GM10266 (cell line): ENCODE data around the gene PLA2G6.

Source experiments
- DNase-seq: peaks from one replicate; pipeline ENCODE4 v3.0.0; 2012; ENCODE audit errors: extremely low spot score
- CTCF ChIP-seq: IDR thresholded peaks from 2 replicates; pipeline ENCODE4 v1.5.1; 2012; ENCODE audit warnings: mild to moderate bottlenecking, low read depth; ENCODE audit not compliant: control insufficient read depth, insufficient read depth; ENCODE audit errors: missing control alignments

Gene PLA2G6

DNA sequence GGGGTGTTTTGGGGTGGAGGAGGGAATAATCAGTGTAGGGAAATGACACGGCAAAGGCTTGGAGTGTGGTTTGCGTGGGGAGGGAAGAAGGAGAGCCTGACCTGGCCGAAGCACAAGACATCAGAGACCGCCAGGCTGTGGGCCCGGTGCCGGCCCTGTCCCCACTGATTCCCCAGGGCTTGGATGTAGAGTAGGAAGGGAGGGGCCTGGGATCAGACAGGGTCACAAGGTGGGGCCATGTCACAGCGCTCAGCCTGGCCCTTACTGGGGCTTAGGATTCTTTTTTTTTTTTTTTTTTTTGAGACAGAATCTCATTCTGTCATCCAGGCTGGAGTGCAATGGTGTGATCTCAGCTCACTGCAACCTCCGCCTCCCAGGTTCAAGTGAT is 114.6 kb downstream of the PLA2G6 start:
- no peak for DNase-seq
- no peak for TF ChIP-seq CTCF

DNA sequence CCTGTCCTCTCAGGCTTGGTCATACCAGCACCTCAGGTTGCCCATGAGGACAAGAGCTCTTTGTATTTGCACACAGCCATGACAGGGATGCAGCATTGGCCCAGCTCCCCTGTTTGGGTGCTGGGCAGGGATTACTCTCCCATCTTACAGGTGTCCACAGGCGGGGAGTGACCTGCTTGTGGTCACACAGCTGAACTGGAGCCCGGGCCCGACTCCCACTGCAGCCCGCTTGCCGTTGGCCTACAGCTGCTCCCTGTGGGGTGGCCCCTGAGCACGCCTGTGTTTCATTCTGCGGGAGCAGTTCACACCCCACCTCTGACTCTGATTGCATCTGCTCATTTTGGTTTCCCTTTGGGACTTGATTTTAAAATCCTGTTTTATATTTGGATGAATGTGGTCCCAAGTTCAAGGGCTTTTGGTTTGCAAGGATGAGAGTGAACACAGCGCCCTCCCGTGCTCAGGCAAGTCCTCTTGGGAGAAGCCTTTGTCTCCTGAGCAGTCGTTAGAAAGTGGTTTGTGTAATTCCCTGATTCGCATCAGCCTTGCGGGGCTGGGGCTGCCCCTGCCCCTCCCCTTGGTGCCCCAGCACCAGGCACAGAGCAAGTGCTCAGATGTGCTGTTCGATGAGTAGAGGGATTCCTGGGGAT is 115.1 kb downstream of the PLA2G6 start:
- no peak for DNase-seq
- no peak for TF ChIP-seq CTCF

GRCh38 chr22:38065539-38065938 is 116.1 kb downstream of the PLA2G6 start:
- TF ChIP-seq CTCF: no peak
- no peak for DNase-seq

GRCh38 chr22:38062791-38063190 is 118.8 kb downstream of the PLA2G6 start:
- DNase-seq: no peak
- no peak for TF ChIP-seq CTCF
